Lower lobe of right lung (tissue), 2 donors: Measurements from ENCODE around the gene SMPD1. TPM values are rescaled to one million over a fixed set of nuclear protein-coding genes. Genes with fewer than 3 reads are reported as not detected.

ENCODE experiments used
- ATAC-seq, 2 donors: fragments of 200-7000 bp; cut with Tn5 transposase; one replicate each; pipeline ENCODE4 v1.9.1; 2020 to 2022; ENCODE audit warnings: mild to moderate bottlenecking in 2 of 2, moderate library complexity in 2 of 2
- DNase-seq: peaks from one replicate; pipeline ENCODE4 v3.0.0-alpha.2; 2020
- H3K27ac ChIP-seq: fragments of 200-600 bp; one replicate; pipeline ENCODE4 v1.8.0; 2022
- H3K27me3 ChIP-seq: fragments of 200-600 bp; one replicate; pipeline ENCODE4 v1.8.0; 2022; ENCODE audit warnings: low read depth
- H3K36me3 ChIP-seq: fragments of 200-600 bp; one replicate; pipeline ENCODE4 v1.8.0; 2022; ENCODE audit warnings: mild to moderate bottlenecking
- H3K4me1 ChIP-seq: fragments of 200-600 bp; one replicate; pipeline ENCODE4 v1.8.0; 2022
- H3K4me3 ChIP-seq: fragments of 200-600 bp; one replicate; pipeline ENCODE4 v1.8.0; 2022; ENCODE audit warnings: mild to moderate bottlenecking
- H3K9me3 ChIP-seq: fragments of 200-600 bp; one replicate; pipeline ENCODE4 v1.8.0; 2022
- CTCF ChIP-seq: fragments of 200-600 bp; IDR thresholded peaks from one replicate; pipeline ENCODE4 v1.8.0; 2022; ENCODE audit warnings: antibody characterized with exemption, mild to moderate bottlenecking
- intact Hi-C: fragments of 100-400 bp; cut with DNase I; formaldehyde crosslinking; loops from one replicate; pipeline ENCODE4 v1.11.0; 2022
- total RNA-seq: library from RNA; stranded (reverse); fragmentation: NEBNext Ultra II Directional; extraction: Animal tissue kit (Norgen Biotek cat#: 25700); gene quantifications from one replicate; pipeline ENCODE4 v1.2.1, GENCODE V29; 2021
- donor health status: DM: no; HTN: yes; CAD: no; lungs with severe emphysema.

Gene SMPD1
- total RNA-seq, 1 donor from 2014 or later = 39.7 TPM

DNA sequence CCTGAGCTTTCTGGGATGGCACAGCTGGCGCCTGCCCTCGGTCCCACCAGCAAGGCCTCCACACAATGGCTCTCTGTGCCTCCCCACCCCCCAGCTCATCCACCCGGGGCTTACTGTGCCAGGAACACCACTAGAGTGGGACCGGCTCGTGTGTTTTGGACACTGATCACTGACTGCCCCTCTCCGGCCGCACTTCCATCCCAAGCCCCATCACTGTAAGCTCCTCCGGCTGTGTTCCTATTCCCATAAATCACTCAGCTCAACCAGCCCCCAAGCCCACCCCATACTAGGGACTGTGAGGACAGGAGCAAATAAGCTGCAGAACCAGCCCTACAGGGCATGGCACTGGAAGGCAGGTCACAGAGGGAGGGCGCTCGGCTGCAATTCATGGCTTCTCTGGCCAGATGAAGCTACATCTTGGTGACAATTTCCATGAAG is 21.3 kb downstream of the SMPD1 start:
- Histone ChIP-seq H3K27ac (no peak overlapping the region), H3K36me3 (peaks cover 30% of the 10 kb centered on the region), H3K4me1 (peaks cover 18% of the 10 kb centered on the region), H3K9me3 (no peaks in the 10 kb centered on the region), H3K4me3 (no peak overlapping the region), H3K27me3 (no peaks in the 10 kb centered on the region)
- ATAC-seq (no peak), DNase-seq (no peak)
- intact Hi-C loops = no loop called here
- no peak for TF ChIP-seq CTCF

DNA sequence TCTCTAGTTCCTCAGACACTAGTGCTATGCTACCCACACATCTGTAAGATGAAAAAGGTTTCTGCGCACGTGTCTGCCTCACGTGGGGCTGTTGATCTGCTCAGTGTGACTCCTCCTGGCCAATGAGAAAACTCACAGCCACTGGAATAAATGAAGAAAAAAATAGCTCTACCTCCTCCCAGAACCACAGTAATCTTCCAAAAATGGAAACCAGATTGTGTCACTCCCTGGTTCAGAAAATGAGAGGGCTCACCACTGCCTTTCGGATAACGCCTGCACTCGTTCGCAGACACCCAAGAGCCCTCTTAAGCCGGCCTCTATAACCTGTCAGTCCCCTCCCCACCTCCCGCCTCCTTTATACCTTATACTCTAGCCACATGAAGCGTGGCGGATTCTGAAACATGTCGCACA is 23.5 kb downstream of the SMPD1 start:
- H3K27ac ChIP-seq = no peak overlapping the region

DNA sequence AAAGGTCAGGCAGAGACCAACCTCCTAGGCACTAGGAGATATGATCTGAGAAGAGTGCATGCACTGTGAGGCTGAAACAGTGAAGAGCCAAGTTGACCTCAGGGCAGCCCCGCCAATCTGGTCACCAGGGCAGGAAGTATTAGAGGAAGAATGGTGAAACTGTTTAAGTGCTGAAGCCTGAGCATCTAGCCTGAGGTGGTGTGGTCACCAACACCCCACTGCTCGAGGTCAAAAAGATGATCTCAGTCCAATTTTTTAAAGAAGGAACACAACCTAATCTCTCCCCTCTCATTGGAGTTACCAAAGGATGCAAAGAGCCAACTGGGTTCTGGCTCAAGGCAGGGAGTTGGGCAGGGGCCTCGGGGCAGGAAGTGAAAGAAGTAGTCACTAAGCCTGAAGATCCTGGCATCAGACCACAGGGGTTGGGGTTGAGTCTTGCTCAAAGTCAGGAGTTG is 24.6 kb downstream of the SMPD1 start:
- Histone ChIP-seq H3K9me3 (no peaks in the 10 kb centered on the region), H3K27ac (no peak overlapping the region), H3K36me3 (peaks cover 14% of the 10 kb centered on the region), H3K4me1 (peaks cover 33% of the 10 kb centered on the region), H3K4me3 (no peak overlapping the region), H3K27me3 (no peaks in the 10 kb centered on the region)
- no peak for TF ChIP-seq CTCF
- ATAC-seq (no peak), DNase-seq (no peak)
- intact Hi-C loops = no loop called here

More for the DNA sequence above, 23.5 kb downstream of the SMPD1 start:
- no peak for TF ChIP-seq CTCF
- Histone ChIP-seq H3K4me1 (peaks cover 28% of the 10 kb centered on the region), H3K4me3 (no peak overlapping the region), H3K27me3 (no peaks in the 10 kb centered on the region), H3K9me3 (no peaks in the 10 kb centered on the region), H3K36me3 (peaks cover 25% of the 10 kb centered on the region)
- ATAC-seq (no peak), DNase-seq (no peak)
- intact Hi-C loops = no loop called here

- Histone ChIP-seq H3K27ac (no peak overlapping the region), H3K9me3 (no peaks in the 10 kb centered on the region), H3K27me3 (peaks cover 4% of the 10 kb centered on the region), H3K4me1 (peaks cover 35% of the 10 kb centered on the region), H3K4me3 (no peak overlapping the region), H3K36me3 (peaks cover 5% of the 10 kb centered on the region)
- TF ChIP-seq CTCF = no peak
- intact Hi-C loops = no loop called here
- DNase-seq (no peak), ATAC-seq (no peak)
These were observed 25.5 kb downstream of the SMPD1 start for GRCh38 chr11:6415797-6416196.

DNA sequence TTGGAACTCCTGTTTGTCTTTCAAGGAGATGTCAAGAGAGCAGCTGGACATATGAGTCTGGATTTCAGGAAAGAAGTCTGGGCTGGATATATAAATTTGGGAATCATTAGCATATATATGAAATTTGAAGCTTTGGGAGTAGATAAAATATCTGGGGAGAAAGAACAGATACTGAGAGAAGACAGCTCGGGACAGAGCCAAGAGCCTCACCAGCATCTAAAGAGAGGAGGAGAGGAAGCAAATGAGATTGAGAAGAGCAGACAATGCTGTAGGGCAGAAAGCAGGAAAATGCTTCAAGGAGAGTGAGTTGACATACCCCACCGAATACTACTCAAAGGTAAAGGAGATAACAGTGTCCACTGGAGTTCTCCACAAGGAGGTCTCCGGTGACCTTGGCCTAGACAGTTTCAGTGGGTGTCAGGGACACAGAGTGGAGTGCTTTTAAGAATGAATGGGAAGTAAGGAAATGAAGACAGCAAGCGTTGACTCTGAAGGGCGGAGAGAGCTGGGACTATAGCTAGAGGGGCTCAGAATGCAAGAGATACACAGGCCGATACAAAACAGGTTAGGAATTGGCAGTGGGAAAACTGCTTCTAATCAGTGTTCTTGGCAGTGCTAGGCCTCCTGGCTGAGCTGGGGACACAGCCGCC is 27.8 kb downstream of the SMPD1 start:
- no peaks in the 10 kb centered on the region for H3K36me3 ChIP-seq
- H3K4me1 ChIP-seq = peaks cover 35% of the 10 kb centered on the region
- DNase-seq = no peak
- peaks cover 4% of the 10 kb centered on the region for H3K27me3 ChIP-seq
- H3K9me3 ChIP-seq = no peaks in the 10 kb centered on the region
- intact Hi-C loops = no loop called here
- TF ChIP-seq CTCF = no peak
- H3K4me3 ChIP-seq = peak overlapping the region; percentile 75
- H3K27ac ChIP-seq = peak overlapping the region; percentile 92
- peak in 1 of 2 donors; percentile 71 for ATAC-seq
